ENCODE results near the gene CFAP46. TPM values are rescaled to one million over a fixed set of nuclear protein-coding genes. Genes with fewer than 3 reads are reported as not detected.
A peak's percentile ranks its signal among the peaks of the same experiment; 100 is the strongest.

The CFAP46 gene
- total and polyA plus RNA-seq, 8 donors = 1.2 to 5.2 (median 3.5) TPM

- no peaks in the 10 kb centered on the region for H3K4me1 ChIP-seq
- ATAC-seq (peak; percentile 52), DNase-seq (peak in 1 of 4 donors; percentile 54)
- no peak overlapping the region for H3K27ac ChIP-seq
- intact Hi-C loops (cut with DNase I) = no loop called here
- H3K36me3 ChIP-seq = no peaks in the 10 kb centered on the region
- no peaks in the 10 kb centered on the region for H3K9me3 ChIP-seq
- TF ChIP-seq CTCF (IDR thresholded peaks at IDR 0.05) = no peak
- no peaks in the 10 kb centered on the region for H3K27me3 ChIP-seq
- H3K4me3 ChIP-seq = no peak overlapping the region
Observed at GRCh38 chr10:132929953-132930548, 12.3 kb downstream of the CFAP46 start.

- ATAC-seq = no peak
- no peak for TF ChIP-seq CTCF (IDR thresholded peaks at IDR 0.05)
- Histone ChIP-seq H3K4me1 (no peaks in the 10 kb centered on the region), H3K27ac (no peak overlapping the region), H3K9me3 (no peaks in the 10 kb centered on the region), H3K36me3 (no peaks in the 10 kb centered on the region), H3K4me3 (no peak overlapping the region), H3K27me3 (no peaks in the 10 kb centered on the region)
- DNase-seq = no peak
- intact Hi-C loops (cut with DNase I) = no loop called here
Observed at GRCh38 chr10:132929480-132929879, 12.9 kb downstream of the CFAP46 start.

- Histone ChIP-seq H3K4me3 (no peak overlapping the region), H3K9me3 (no peaks in the 10 kb centered on the region), H3K4me1 (no peaks in the 10 kb centered on the region), H3K36me3 (no peaks in the 10 kb centered on the region), H3K27ac (no peak overlapping the region), H3K27me3 (no peaks in the 10 kb centered on the region)
- intact Hi-C loops (cut with DNase I) = no loop called here
- TF ChIP-seq CTCF (IDR thresholded peaks at IDR 0.05) = no peak
- peak in 1 of 4 donors; percentile 65 for DNase-seq
- no peak for ATAC-seq
Observed at GRCh38 chr10:132928261-132928660, 14.1 kb downstream of the CFAP46 start.

- DNase-seq (peak in 1 of 4 donors; percentile 55), ATAC-seq (no peak)
- Histone ChIP-seq H3K4me1 (no peaks in the 10 kb centered on the region), H3K9me3 (no peaks in the 10 kb centered on the region), H3K4me3 (no peak overlapping the region), H3K27ac (no peak overlapping the region), H3K27me3 (peaks cover 0 to 2% of the 10 kb centered on the region in 2 donors), H3K36me3 (no peaks in the 10 kb centered on the region)
- intact Hi-C loops (cut with DNase I) = no loop called here
- TF ChIP-seq CTCF (IDR thresholded peaks at IDR 0.05) = no peak
Observed at GRCh38 chr10:132927824-132928223, 14.5 kb downstream of the CFAP46 start.

GRCh38 chr10:132926777-132927650 lies 15.4 kb downstream of the CFAP46 start:
- H3K27ac ChIP-seq = no peak overlapping the region
- no peaks in the 10 kb centered on the region for H3K36me3 ChIP-seq
- peak in 1 of 4 donors; percentile 75 for DNase-seq
- intact Hi-C loops (cut with DNase I) = no loop called here
- H3K4me3 ChIP-seq = no peak overlapping the region
- H3K27me3 ChIP-seq = peaks cover 0 to 10% of the 10 kb centered on the region in 2 donors
- no peak for TF ChIP-seq CTCF (IDR thresholded peaks at IDR 0.05)
- H3K4me1 ChIP-seq = no peaks in the 10 kb centered on the region
- no peaks in the 10 kb centered on the region for H3K9me3 ChIP-seq
- ATAC-seq = no peak

Measured in left lung (tissue), 10 donors.